ENCODE measurements around the gene CYP2A6.

The CYP2A6 gene

DNA sequence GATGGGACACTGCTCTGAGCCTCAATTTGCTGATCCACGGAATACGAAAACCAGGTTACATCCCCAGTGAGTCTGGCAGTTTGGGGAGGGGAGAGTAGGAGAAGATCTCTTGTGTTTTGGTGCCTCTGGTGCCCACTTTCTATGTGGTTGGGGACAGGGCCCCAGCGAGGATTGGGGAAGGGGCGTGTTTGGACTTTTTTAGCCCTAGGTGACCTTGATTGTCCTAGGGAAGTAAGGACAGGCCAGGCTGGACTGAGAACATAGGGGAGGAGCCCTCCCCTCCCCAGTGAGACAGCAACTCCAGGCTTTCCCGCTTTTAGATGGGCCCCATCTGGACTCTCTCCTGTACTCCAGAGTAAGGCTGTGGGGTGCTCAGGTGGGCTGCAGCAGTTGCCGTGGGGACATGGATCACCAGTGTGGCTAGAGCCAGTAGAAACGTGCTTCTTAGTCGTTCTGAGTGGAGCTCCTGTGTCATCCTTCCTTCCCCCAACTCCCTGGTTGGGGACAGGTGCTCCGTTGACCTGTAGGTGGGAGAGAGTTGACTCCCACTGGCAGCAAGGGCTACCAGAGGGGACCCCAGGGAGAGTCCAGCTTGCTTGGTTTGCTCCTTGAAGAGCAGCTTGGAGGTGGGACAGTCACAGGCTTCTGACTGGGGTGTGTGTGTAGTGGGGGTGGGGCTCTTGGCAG lies 46.9 kb downstream of the CYP2A6 start:
- H3K4me3 ChIP-seq (ENCODE audit: low read depth, low read length), result no peak overlapping the region

DNA sequence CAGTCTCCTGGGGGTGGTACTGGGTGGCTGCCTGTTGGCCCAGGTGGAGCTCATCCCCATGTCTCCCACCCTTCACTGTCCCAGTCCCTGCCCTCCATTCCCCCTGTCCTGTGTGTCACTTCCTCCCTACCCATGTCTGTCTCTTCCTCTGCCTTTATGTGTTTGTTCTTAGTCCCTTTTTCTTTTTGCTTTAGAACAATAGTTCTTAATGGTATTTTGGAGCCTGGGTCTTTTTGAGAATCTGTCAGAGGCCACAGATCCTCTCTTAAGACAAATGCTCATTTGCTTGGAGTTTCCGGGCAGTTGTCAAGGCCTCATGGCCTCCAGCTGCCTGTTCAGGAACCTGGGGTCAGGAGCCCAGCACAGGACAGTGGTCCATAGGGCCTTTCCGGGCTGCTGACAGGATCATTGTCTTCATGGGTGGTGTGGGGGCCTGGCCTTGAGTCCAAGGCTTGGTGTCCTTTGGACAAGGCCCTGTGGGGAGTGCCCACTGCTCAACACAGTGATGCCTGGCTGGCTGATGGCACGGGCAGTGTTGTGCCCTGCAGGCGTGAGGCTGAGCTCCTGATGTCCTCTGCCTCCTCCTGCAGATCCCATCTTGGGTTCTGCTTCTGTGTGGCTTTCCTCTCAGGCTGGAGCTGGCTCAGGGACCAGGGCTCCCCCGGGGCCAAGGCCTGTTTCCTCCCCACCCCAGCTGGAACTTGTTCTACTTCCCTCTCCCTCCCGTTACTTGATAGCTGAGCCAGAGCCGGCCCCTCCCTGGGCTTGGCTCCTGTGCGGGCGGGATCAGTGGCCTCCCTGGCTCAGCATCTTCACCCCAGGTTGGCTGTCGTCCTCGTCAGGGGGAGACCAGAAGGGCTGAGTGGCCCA lies 47.7 kb downstream of the CYP2A6 start:
- H3K4me3 ChIP-seq (ENCODE audit: low read depth, low read length), result no peak overlapping the region

GRCh38 chr19:40801426-40802299 lies 48.6 kb downstream of the CYP2A6 start:
- H3K4me3 ChIP-seq (ENCODE audit: low read depth, low read length), result no peak overlapping the region

GRCh38 chr19:40800997-40801377 lies 49.3 kb downstream of the CYP2A6 start:
- H3K4me3 ChIP-seq (ENCODE audit: low read depth, low read length), result no peak overlapping the region

GRCh38 chr19:40800339-40800996 lies 49.8 kb downstream of the CYP2A6 start:
- H3K4me3 ChIP-seq (ENCODE audit: low read depth, low read length), result peak overlapping the region; percentile 79

GRCh38 chr19:40799558-40800338 lies 50.5 kb downstream of the CYP2A6 start:
- H3K4me3 ChIP-seq (ENCODE audit: low read depth, low read length), result peak overlapping the region; percentile 79

- peak within 1 kb of the TSS; percentile 79 for H3K4me3 ChIP-seq (ENCODE audit: low read depth, low read length)
These were observed 51.3 kb downstream of the CYP2A6 start, which contains the start of gene EGLN2 for GRCh38 chr19:40798683-40799557. Gene EGLN2, plus strand, starts transcription at chr19:40799191. Its CDS starts 1,382 bp downstream, at chr19:40800573.

- H3K4me3 ChIP-seq (ENCODE audit: low read depth, low read length), result peak overlapping the region; percentile 66
These were observed 52.1 kb downstream of the CYP2A6 start for GRCh38 chr19:40797963-40798682.

DNA sequence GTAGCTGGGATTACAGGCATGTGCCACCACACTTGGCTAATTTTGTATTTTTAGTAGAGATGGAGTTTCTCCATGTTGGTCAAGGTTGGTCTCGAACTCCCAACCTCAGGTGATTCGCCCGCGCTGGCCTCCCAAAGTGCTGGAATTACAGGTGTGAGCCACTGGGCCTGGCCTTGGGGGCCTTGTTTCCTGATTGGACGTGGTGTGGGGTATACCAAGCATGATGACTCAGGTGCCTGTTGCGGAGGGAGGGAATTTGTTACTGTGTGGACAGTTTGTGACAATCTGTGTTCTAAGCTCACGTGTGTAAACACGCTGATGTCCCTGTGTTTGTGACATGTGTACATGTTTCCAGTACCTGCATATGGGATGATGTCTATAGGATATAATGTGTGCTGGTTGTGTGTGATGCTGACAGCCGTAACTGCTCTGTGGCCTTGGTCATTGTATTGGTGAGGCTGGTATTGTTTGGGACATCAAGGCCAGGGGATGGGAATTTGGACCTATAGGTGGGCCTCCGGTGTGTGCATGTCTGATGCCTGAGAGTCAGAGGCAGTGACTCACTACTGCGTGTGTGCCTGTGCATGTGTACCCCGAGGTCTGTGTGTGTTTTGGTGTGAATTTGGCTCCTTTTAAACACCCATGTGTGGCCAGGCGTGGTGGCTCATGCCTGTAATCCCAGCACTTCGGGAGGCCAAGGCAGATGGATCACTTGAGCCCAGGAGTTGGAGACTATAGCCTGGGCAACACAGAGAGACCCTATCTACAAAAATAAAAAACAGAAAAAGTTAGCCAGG lies 52.9 kb downstream of the CYP2A6 start:
- H3K4me3 ChIP-seq (ENCODE audit: low read depth, low read length), result no peak overlapping the region

All from iPS-11a (cell line).